IMR-90 (cell line): ENCODE measurements around the gene PPL. TPM values are rescaled to one million over a fixed set of nuclear protein-coding genes. Genes with fewer than 3 reads are reported as not detected.

ENCODE experiments used
- ATAC-seq: fragments of 200-7000 bp; cut with Tn5 transposase; 2 replicates; pipeline ENCODE4 v1.9.1; 2020; ENCODE audit warnings: low read depth, mild to moderate bottlenecking, moderate library complexity
- BruUV-seq: library from RNA; stranded (reverse); fragments of 400-500 nt; replicated peaks from 2 replicates; lab custom pipeline; 2021; lab: Mats Ljungman, UMichigan
- CTCF ChIA-PET: fragments of 300-600 bp; formaldehyde crosslinking; extraction: SDS; loops from one replicate; lab custom pipeline; 2021; ENCODE audit warnings: antibody characterized with exemption; lab: Yijun Ruan, JAX
- POLR2A ChIA-PET: fragments of 300-600 bp; sonication (Branson Sonifier 250); formaldehyde crosslinking; loops from one replicate; lab custom pipeline; 2022; ENCODE audit warnings: antibody characterized with exemption; ENCODE audit not compliant: unreplicated experiment; lab: Charles Lee
- DNase-seq: peaks from one replicate; pipeline ENCODE4 v3.0.0; 2013
- H2AFZ ChIP-seq: replicated peaks from 2 replicates; pipeline ENCODE3; 2013; ENCODE audit warnings: low read length, mild to moderate bottlenecking; ENCODE audit not compliant: poor library complexity
- H2AK5ac ChIP-seq: 2 replicates; pipeline ENCODE4 v1.6.1; 2013; ENCODE audit warnings: low read depth, low read length, inconsistent platforms
- H2AK9ac ChIP-seq: replicated peaks from 2 replicates; pipeline ENCODE3; 2013; ENCODE audit warnings: mild to moderate bottlenecking, low read depth, low read length, moderate library complexity; ENCODE audit not compliant: poor library complexity
- H2BK120ac ChIP-seq: 2 replicates; pipeline ENCODE4 v1.6.1; 2013; ENCODE audit warnings: low read depth, low read length, inconsistent platforms
- H2BK15ac ChIP-seq: 3 replicates; pipeline ENCODE4 v1.6.1; 2013; ENCODE audit warnings: low read depth, low read length, inconsistent platforms
- H2BK20ac ChIP-seq: 2 replicates; pipeline ENCODE4 v1.6.1; 2013; ENCODE audit warnings: low read depth, mild to moderate bottlenecking, inconsistent platforms, low read length, moderate library complexity
- H2BK5ac ChIP-seq: 2 replicates; pipeline ENCODE4 v1.6.1; 2013; ENCODE audit warnings: mild to moderate bottlenecking, low read depth, low read length, inconsistent platforms; ENCODE audit not compliant: poor library complexity, severe bottlenecking
- H3K14ac ChIP-seq: replicated peaks from 2 replicates; pipeline ENCODE4 v1.6.1; 2013; ENCODE audit warnings: low read depth, low read length, inconsistent platforms
- H3K18ac ChIP-seq: 2 replicates; pipeline ENCODE4 v1.6.1; 2013; ENCODE audit warnings: low read depth, low read length, control low read depth
- H3K23ac ChIP-seq: 2 replicates; pipeline ENCODE4 v1.6.1; 2013; ENCODE audit warnings: low read depth, low read length, inconsistent platforms
- H3K27ac ChIP-seq: 2 replicates; pipeline ENCODE4 v1.5.1; 2013; ENCODE audit warnings: mild to moderate bottlenecking, control low read depth, low read length; ENCODE audit not compliant: insufficient read depth
- H3K27me3 ChIP-seq: 2 replicates; pipeline ENCODE4 v1.6.1; 2013; ENCODE audit warnings: low read length; ENCODE audit not compliant: control insufficient read depth, insufficient read depth
- H3K36me3 ChIP-seq: 2 replicates; pipeline ENCODE4 v1.6.1; 2013; ENCODE audit warnings: low read length, mixed read lengths; ENCODE audit not compliant: control insufficient read depth, insufficient read depth
- H3K4ac ChIP-seq: 2 replicates; pipeline ENCODE4 v1.6.1; 2013; ENCODE audit warnings: low read depth, low read length, inconsistent platforms
- H3K4me1 ChIP-seq: 2 replicates; pipeline ENCODE4 v1.6.1; 2013; ENCODE audit warnings: low read length, mixed read lengths; ENCODE audit not compliant: control insufficient read depth, insufficient read depth
- H3K4me2 ChIP-seq: 2 replicates; pipeline ENCODE4 v1.6.1; 2013; ENCODE audit warnings: low read depth, mild to moderate bottlenecking, control low read depth, low read length, moderate library complexity
- H3K4me3 ChIP-seq: 2 replicates; pipeline ENCODE4 v1.5.1; 2013; ENCODE audit warnings: low read depth, mild to moderate bottlenecking, control low read depth, low read length, moderate library complexity; ENCODE audit not compliant: insufficient read depth
- H3K56ac ChIP-seq: 2 replicates; pipeline ENCODE4 v1.6.1; 2013; ENCODE audit warnings: low read length, inconsistent platforms; ENCODE audit not compliant: insufficient read depth; ENCODE audit errors: extremely low read depth
- H3K79me1 ChIP-seq, 2 experiments: 2 replicates each; pipeline ENCODE4 v1.6.1; 2013; ENCODE audit warnings: low read length in 2 of 2, inconsistent platforms in 1 of 2, low read depth in 1 of 2
- H3K9ac ChIP-seq: 2 replicates; pipeline ENCODE4 v1.6.1; 2013; ENCODE audit warnings: low read depth, low read length, control low read depth
- H3K9me1 ChIP-seq: 2 replicates; pipeline ENCODE4 v1.6.1; 2013; ENCODE audit warnings: low read length, inconsistent platforms; ENCODE audit not compliant: insufficient read depth
- H3K9me3 ChIP-seq: 2 replicates; pipeline ENCODE4 v1.6.1; 2013; ENCODE audit warnings: low read length; ENCODE audit not compliant: control insufficient read depth, insufficient read depth
- H4K20me1 ChIP-seq: 2 replicates; pipeline ENCODE4 v1.6.1; 2013; ENCODE audit warnings: low read length, inconsistent platforms; ENCODE audit not compliant: insufficient read depth
- H4K5ac ChIP-seq: 2 replicates; pipeline ENCODE4 v1.6.1; 2013; ENCODE audit warnings: mild to moderate bottlenecking, low read depth, low read length, control low read depth
- H4K8ac ChIP-seq, 2 experiments: 2 replicates each; pipeline ENCODE4 v1.6.1; 2013; ENCODE audit warnings: low read depth in 2 of 2, low read length in 2 of 2, control low read depth in 1 of 2, inconsistent platforms in 1 of 2
- H4K91ac ChIP-seq: 2 replicates; pipeline ENCODE4 v1.6.1; 2013; ENCODE audit warnings: low read depth, low read length, inconsistent platforms; ENCODE audit not compliant: insufficient read depth
- BHLHE40 ChIP-seq: fragments of 150-350 bp; IDR thresholded peaks from 2 replicates; pipeline ENCODE4 v1.6.1; 2016; ENCODE audit warnings: mild to moderate bottlenecking, low read depth, low read length
- FOS ChIP-seq: fragments of 150-350 bp; IDR thresholded peaks from 2 replicates; pipeline ENCODE4 v1.6.1; 2016; ENCODE audit warnings: low read depth, low read length
- MAFK ChIP-seq: IDR thresholded peaks from 2 replicates; pipeline ENCODE4 v1.6.1; 2012; ENCODE audit warnings: low read depth, low read length, improper control_type of control experiment
- NFE2L2 ChIP-seq: fragments of 150-350 bp; IDR thresholded peaks from 2 replicates; pipeline ENCODE4 v1.6.1; 2016; ENCODE audit warnings: low read depth, mild to moderate bottlenecking, low read length
- POLR2A ChIP-seq: IDR thresholded peaks from 2 replicates; pipeline ENCODE4 v1.6.1; 2012; ENCODE audit warnings: mild to moderate bottlenecking, low read depth, low read length
- WGBS, 2 experiments: methylation state at CpG; one replicate each; pipeline versions ENCODE4 v1.1.5 to v1.1.7; 2013; ENCODE audit warnings: missing lambda C conversion rate in 2 of 2; ENCODE audit not compliant: insufficient read length in 1 of 2; ENCODE audit errors: extremely low coverage in 2 of 2; 5-methylcytosine and 5-hydroxymethylcytosine counted together
- dilution Hi-C: fragments of 300-500 bp; cut with HindIII; formaldehyde crosslinking; loops from one replicate; pipeline ENCODE4 v1.14.3; 2018; ENCODE audit warnings: low sequenced_read_pairs; ENCODE audit not compliant: unreplicated experiment
- in situ Hi-C: fragments of 300-500 bp; cut with MboI; formaldehyde crosslinking; loops from 3 replicates; pipeline ENCODE4 v1.14.3; 2019; ENCODE audit warnings: low sequenced_read_pairs, inconsistent platforms, mixed read lengths
- intact Hi-C: fragments of 100-400 bp; cut with micrococcal nuclease; formaldehyde crosslinking; loops from 2 replicates; pipeline ENCODE4 v1.10.0; 2022
- polyA plus RNA-seq, 3 experiments: library from polyadenylated mRNA; depleted of rRNA; stranded (reverse); fragments of >200 nt; gene quantifications; 2 replicates each; pipeline ENCODE4 v1.2.3, GENCODE V29; 2012; ENCODE audit warnings: low replicate concordance in 1 of 3
- total RNA-seq: library from RNA; depleted of rRNA; stranded (reverse); fragments of >200 nt; gene quantifications from 2 replicates; pipeline ENCODE4 v1.2.3, GENCODE V29; 2012
- TF ChIP-seq, protein P1 (sequence below): fragments of 150-350 bp; IDR thresholded peaks from 2 replicates; pipeline ENCODE4 v1.6.1; 2016; ENCODE audit warnings: low read depth, mild to moderate bottlenecking, low read length, moderate library complexity, borderline replicate concordance

Gene PPL
- total and polyA plus RNA-seq, 2 of the 4 experiments (the other 2 are of a cell fraction): 0.34 to 0.36 TPM

DNA sequence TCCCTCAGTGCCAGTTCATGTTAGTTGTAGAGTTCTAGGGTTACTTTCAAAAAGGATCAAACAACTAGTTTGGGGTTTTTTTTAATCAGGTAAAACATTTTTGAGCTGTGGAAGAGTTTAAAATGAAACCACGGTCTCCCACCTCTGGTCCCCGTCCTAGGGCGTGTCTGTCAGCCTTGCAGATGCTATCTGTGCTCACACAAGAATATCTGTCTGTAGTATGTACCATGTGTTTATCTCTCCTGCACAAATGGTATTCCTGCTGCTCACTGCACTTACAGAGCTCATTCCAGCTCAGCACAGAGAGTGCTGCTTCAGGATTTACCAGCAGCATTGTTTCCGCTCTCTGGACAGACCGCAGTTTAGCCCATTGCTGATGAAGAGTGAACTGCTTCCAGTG is 50.8 kb downstream of the PPL start:
- H4K91ac ChIP-seq: no peak overlapping the region
- intact Hi-C loops (no loop called here), in situ Hi-C loops (loop anchor here (10.0 kb wide), 1 partner anchor 59 kb away; no protein-coding TSS in a partner anchor), dilution Hi-C loops (no loop called here)
- no peak overlapping the region for H3K18ac ChIP-seq
- H3K4me1 ChIP-seq: peaks cover 9% of the 10 kb centered on the region
- no peak overlapping the region for H2AFZ ChIP-seq
- H3K23ac ChIP-seq: no peak overlapping the region
- H3K14ac ChIP-seq: no peak overlapping the region
- H4K20me1 ChIP-seq: peaks cover 16% of the 10 kb centered on the region
- no peak overlapping the region for H2BK5ac ChIP-seq
- H4K5ac ChIP-seq: no peak overlapping the region
- no peaks in the 10 kb centered on the region for H3K9me3 ChIP-seq
- H3K56ac ChIP-seq: no peak overlapping the region
- no peak for DNase-seq
- peaks cover 9% of the 10 kb centered on the region for H3K9me1 ChIP-seq
- no peak overlapping the region for H3K9ac ChIP-seq
- TF ChIP-seq FOS (no peak), MAFK (no peak), POLR2A (no peak), BHLHE40 (no peak), NFE2L2 (no peak)
- TF ChIP-seq, protein P1, sequence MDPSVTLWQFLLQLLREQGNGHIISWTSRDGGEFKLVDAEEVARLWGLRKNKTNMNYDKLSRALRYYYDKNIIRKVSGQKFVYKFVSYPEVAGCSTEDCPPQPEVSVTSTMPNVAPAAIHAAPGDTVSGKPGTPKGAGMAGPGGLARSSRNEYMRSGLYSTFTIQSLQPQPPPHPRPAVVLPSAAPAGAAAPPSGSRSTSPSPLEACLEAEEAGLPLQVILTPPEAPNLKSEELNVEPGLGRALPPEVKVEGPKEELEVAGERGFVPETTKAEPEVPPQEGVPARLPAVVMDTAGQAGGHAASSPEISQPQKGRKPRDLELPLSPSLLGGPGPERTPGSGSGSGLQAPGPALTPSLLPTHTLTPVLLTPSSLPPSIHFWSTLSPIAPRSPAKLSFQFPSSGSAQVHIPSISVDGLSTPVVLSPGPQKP: no peak
- no peaks in the 10 kb centered on the region for H3K27me3 ChIP-seq
- H3K27ac ChIP-seq: no peak overlapping the region
- H3K4me3 ChIP-seq: no peak overlapping the region
- no peak overlapping the region for H2AK9ac ChIP-seq
- no peak overlapping the region for H2BK120ac ChIP-seq
- WGBS, 2 experiments: 100% methylated on average over 2 of the region's 5 CpGs; no CpG with 5 or more reads in 1 of the 2 experiments
- no peak overlapping the region for H2BK20ac ChIP-seq
- no peak overlapping the region for H2AK5ac ChIP-seq
- no peak overlapping the region for H4K8ac ChIP-seq
- no peak overlapping the region for H3K4me2 ChIP-seq
- H3K36me3 ChIP-seq: peaks cover 48% of the 10 kb centered on the region
- POLR2A ChIA-PET: no interaction called here
- H3K79me1 ChIP-seq: peaks cover 0 to 19% of the 10 kb centered on the region in 2 experiments; a peak in 3 of 4 replicates
- CTCF ChIA-PET: interaction anchor here (0.6 kb wide), 1 partner anchor 14 kb away, joined by 3 read pairs; no protein-coding TSS in a partner anchor
- no peak overlapping the region for H3K4ac ChIP-seq
- H2BK15ac ChIP-seq: no peak overlapping the region
- no TSS peak for BruUV-seq
- ATAC-seq: no peak
